GM23338 (cell line): Measurements from ENCODE around the gene ERP44.

Experiments used
- CREB1 ChIP-seq: fragments of 250-450 bp; sonication (Bioruptor Pico); IDR thresholded peaks from 2 replicates; pipeline ENCODE4 v1.5.0; 2020; ENCODE audit warnings: low read depth, mild to moderate bottlenecking, moderate library complexity
- CTCF ChIP-seq, 2 experiments: fragments of 200-600 bp in 1 of 2; sonication (generic) in 1 of 2; conservative IDR thresholded peaks; 2 replicates each; pipeline versions ENCODE4 v1.5.1 to v1.6.1; 2016 to 2017; ENCODE audit warnings: antibody characterized with exemption in 2 of 2, low read depth in 2 of 2, mild to moderate bottlenecking in 2 of 2, moderate library complexity in 1 of 2
- ETS1 ChIP-seq: IDR thresholded peaks from 2 replicates; pipeline ENCODE4 v1.6.1; 2016; ENCODE audit warnings: antibody characterized with exemption
- EZH2 ChIP-seq: fragments of 200-600 bp; sonication (generic); IDR thresholded peaks from one replicate; pipeline ENCODE4 v1.8.0; 2017; ENCODE audit warnings: antibody characterized with exemption, mild to moderate bottlenecking, low read depth; ENCODE audit not compliant: unreplicated experiment
- EZH2phosphoT487 ChIP-seq: fragments of 200-600 bp; sonication (generic); IDR thresholded peaks from one replicate; pipeline ENCODE4 v1.8.1; 2018; ENCODE audit warnings: antibody characterized with exemption; ENCODE audit not compliant: unreplicated experiment
- JUNB ChIP-seq: IDR thresholded peaks from one replicate; pipeline ENCODE4 v1.6.1; 2016; ENCODE audit warnings: antibody characterized with exemption; ENCODE audit not compliant: unreplicated experiment
- POLR2AphosphoS5 ChIP-seq: IDR thresholded peaks from 2 replicates; pipeline ENCODE4 v1.6.1; 2016; ENCODE audit warnings: antibody characterized with exemption, low read depth
- REST ChIP-seq: IDR thresholded peaks from one replicate; pipeline ENCODE4 v1.6.1; 2018; ENCODE audit warnings: antibody characterized with exemption; ENCODE audit not compliant: unreplicated experiment
- STAT1 ChIP-seq: IDR thresholded peaks from one replicate; pipeline ENCODE4 v1.6.1; 2016; ENCODE audit warnings: antibody characterized with exemption; ENCODE audit not compliant: unreplicated experiment

- TF ChIP-seq CTCF (conservative IDR thresholded peaks at IDR 0.05; ENCODE audit: low read depth in 2 of 2) (no peak), POLR2AphosphoS5 (no peak), REST (no peak), EZH2phosphoT487 (no peak), ETS1 (no peak), CREB1 (CRISPR knock-in tag) (no peak), STAT1 (no peak), EZH2 (no peak), JUNB (no peak)
Observed at GRCh38 chr9:99964336-99964735, 134.5 kb downstream of the ERP44 start.
